CD4-positive, alpha-beta T cell treated with Interleukin-12 subunit alpha and Interleukin-12 subunit beta, for 1 hour (primary cell): ENCODE results near the gene MICALL2.

Experiments used
- DNase-seq: peaks from one replicate; pipeline ENCODE4 v3.0.0-alpha.2; 2020

Gene MICALL2

DNA sequence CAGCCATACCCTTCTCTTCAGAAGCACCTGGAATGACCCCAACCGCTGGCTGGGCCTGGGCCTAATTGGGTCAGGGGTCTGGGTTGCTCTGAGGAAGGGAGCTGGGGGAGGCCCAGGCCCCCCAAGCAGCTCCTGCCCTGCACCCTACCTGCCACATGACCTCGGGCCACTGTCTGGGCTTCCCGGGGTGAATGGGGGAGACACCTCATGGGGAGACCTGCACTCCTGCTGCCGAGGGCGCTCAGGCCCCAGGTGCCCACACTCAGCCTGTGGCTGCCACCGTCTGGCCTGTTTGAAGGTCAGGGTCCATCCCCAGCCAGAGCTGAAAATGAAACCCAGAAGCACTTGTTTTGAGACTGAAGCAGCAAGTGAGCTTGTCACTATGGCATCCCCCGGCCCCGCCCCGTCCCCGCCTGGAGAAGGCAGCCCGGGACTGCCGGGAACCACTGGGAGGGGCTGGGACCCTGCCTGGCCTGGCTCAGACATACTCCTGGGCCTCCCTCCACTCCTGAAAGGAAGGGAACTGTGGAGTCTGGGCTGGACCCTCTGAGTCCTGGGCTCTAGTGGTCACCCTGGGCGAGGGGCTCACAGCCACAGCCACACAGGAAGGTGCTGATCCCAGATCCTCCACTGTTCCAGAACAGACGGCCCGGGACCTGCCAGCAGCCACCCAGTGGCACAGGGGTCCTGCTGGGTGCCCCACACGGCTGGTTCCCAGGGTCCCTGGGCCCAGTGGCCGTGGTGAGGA lies 7.4 kb upstream of the MICALL2 start:
- no peak for DNase-seq

DNA sequence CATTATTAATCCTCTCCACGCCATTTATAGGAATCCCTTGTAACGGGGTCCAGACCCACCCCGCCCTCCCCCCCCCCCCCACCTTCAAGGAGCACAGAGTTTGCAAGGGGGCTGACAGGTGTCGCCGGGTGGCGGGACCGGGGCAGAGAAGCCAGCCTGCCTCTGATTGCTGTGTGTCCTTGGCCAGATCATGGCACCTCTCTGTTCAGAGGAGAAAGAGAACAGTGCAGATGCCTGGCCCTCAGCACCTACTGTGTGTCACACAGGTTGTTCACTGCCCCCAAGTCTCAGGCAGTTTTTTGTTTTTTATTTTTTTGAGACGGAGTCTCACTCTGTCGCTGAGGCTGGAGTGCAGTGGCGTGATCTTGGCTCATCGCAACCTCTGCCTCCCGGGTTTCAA lies 5.4 kb upstream of the MICALL2 start:
- DNase-seq, result no peak

DNA sequence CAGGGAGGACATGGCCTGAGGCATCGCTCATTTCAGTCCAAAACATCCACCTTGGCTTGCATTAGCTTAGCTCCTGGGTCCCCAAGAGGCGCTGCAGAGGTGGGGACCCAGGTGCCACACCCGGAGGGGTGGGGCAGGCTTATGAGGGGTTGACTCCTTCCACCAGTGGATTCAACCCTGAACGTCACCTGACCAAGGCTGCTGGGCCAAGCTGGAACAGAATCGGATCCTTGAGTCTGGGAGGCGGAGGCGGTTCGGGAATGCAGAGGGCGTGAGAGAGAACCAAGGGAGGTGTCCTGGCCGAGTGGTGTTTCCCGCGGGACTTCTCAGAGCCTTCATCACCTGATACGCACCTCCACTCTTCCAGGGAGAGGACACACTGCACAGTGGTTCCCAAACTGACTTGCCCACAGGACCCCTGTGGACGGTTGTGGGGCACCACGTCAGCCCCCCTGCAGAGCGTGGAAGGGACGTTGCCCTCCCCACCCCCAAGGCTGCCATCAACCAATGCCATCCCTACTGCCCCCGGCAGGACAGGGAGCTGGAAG lies 4.5 kb upstream of the MICALL2 start:
- DNase-seq, result no peak

DNA sequence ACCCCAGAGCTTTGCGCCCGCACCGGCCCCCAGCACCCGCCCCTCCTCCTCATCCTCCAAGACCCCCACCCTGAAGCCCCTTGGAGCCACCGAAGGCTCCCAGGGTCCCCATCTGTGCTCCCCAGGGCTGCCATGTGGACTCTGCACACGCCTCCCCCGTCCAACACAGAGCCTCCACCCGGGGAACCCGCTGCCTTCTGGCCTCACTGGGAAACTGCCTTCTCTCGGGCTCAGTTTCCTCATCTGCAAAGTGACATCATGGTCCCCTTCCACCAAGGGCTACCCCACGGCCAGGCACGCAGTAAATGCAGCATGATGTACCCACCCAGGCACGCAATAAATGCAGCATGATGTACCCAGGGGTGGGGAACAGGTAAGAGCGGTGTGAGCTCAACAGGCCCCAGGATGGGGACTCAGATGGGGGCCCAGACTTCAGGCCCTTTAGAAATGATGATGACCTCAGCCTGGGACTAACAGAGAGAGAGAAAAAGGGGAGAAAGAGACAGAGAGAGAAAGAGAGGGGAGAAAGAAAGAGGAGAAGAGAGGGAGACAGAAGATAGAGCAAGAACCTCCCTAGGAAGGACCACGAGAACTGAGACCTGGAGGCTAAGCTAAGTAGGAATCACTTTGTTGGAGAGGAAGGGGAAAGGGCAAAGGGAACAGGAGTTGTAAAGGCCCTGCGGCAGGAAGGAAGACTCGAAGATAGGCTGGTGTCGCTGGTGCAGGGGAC lies 2.5 kb upstream of the MICALL2 start:
- no peak for DNase-seq

DNA sequence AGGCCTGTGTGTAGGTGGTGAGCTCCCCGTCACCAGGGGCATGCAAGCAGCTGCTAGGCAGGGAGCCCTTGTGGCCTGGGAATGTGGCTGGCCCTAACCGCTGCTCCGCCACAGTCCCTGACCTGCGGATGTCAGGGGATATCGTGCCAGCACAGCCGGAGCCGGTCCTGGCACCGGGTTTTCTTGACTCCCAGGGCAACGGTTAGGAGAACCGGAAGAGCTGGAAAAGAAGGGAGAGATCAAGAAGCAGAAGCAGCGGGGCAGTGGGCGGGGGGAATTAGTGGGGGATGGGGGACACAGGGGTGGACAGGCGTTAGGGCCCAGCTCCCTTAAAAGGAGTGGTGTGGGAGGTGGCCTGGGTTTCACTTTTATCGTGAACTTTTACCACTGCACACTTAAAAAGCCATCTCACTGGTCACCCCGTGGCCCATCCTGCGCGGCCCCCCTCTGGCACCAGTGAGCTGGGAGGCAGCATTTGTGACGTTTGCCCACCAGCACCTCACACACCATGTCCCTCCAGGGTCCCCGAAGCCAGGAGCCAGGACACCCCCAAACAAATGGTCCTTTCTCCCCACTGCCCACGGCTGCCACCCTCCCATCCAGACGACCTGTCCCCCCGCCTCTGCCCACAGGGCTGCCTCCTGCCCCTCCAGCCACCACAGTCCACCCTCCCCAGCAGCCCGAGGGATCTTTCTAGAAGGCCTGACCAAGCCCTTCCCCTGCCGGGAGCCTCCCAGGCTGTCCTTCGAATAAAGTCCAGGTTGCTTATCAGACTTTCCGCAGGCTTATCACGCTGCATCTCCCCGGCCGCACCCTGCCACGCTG lies 1.8 kb upstream of the MICALL2 start:
- no peak for DNase-seq

DNA sequence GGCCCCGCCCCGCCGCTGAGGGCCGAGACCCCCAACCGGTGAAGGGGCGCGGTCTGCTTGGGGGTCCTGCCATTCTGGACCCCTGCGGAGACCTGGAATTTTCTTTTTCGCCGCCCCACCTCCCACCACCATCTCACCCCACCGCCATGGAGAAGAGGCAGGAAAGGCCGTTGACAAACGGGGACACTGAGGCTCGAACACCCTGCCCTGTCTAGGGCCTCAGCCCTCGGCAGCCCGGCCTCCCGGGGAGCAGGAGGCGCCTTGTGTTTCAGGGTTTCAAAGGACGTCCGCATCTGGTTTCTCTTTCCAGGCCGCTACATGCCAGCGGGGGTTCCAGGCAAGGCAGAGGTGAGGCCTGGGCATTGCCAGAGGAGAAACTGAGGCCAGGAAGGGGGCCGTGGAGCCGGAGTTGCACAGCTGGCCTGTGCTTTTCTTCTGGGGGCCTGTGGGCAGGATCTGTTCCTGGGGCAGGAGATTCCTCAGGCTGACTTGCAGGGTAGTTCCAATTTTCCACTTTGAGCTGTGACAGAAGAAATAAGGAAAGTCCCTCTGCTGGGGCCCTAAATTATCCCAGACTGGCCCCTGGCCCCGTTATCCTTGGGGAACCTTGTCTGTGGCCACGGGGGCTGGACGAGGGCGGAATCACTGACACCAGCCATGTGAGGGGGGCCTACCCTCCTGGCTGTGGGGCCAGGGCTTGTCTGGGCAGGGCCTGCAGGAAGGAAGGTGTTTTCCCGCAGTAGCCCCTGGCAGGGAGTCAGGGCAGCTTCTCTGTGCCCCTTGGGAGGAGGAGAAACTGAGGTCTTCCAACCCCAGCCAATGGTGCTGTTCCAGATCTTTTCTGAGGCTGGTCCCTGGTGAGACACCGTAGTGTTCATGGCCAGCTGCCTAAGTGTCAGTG lies 900 bp upstream of the MICALL2 start:
- DNase-seq, result no peak

DNA sequence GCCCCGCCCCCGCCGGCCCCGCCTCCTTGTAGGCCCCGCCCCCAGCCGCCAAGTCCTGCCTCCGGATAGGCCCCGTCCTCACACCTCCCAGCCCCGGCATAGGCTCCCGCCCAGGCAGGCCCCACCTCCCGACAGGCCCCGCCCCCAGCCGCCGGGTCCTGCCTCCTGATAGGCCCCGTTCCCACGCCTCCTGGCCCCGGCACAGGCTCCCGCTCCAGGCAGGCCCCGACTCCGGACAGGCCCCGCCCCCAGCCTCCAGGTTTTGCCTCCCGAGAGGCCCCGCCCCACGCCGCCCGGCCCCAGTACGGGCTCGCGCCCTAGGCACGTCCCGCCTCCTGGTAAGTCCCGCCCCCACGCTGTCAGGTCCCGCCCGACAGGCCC lies 232 bp upstream of the MICALL2 start:
- DNase-seq, result peak; percentile 98

DNA sequence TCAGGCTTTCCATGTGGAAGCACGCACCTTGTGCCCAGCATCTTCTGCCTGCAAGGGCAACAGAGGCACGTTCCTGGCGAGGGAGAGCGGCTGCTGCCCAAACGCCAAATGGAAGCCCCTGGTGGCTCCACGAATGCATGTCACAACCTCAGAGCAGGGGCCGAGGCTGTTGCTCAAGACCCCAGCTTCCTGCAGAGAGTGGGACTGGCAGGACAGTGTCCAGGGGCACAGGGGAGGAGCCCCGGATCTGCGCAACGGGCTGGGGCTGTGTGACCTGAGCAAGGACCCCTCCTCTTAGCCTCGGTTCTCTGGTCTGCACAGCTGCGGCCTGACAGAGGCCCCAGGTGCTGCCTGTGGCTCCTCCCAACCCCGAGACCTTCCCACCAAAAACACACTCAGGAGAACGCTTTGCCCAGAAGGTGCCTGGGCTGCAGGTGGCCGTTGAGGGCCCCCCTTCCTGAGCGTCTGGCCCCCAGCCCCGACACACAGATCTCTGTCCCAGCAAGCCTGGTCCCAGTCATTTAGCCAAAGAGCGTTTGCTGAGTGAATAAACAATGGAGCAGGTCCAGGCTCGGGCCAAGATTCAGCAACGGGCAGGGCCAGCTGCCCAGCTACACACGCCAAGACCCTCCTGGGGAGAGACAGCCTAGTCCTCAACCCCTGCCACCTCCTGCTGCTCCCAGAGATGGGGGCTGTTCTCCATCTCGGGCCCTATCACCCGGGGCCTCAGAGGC lies 1.2 kb downstream of the MICALL2 start:
- DNase-seq, result no peak

DNA sequence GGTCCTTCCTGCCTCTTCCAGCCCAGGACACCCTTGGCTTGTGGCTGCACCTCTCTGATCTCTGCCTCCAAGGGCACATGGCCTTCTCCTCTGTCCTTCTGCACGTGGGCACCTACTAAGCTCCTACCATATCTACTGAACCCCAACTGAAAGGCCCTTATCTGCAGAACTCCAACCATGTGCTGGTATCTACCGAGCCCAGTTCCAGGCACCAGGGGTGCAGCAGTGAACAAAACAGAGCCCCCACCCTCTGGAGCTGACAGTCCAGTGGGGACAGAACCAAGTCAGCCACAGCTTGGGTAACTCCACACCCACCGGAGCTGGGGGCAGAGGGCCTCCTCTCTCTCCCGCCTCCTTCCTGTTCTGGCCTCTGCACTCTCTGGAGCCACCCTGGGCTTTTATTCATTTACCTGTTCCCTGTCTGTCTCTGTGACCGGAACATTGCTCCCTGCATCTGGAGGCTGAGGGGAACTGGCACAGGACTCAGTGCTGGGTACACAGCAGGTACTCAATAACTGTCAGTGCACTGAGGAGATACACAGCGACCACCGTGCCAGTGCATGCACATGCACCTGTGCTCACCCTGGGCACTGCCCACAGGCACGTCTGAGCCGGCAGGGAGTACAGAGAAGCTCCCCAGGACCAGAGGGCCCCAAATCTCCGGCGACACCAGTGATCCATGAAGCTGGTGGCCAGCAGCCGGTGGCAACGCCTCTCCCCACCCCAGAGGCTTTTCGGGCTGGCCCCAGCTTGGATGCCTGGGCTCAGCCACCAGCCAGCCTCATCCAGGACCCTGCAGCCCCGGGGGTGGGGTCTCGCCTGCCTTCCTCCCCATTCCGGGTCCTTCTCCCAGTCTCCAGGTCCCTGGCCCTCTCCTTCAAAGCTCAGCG lies 2.0 kb downstream of the MICALL2 start:
- DNase-seq, result no peak

DNA sequence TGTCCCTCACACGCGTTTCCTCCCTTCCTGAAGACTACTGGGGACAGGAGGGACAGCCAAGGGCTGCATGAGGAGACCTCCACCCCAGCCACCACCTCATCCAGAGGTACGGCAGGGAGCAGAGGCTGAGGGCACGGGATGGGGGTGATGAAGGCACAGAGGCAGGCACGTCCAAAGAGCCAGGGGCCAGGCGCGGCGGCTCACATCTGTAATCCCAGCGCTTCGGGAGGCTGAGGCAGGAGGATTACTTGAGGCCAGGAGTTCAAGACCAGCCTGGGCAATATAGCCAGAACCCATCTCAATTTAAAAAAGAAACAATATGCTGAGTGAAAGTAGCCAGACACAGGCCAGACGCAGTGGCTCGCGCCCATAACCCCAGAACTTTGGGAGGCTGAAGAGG lies 3.3 kb downstream of the MICALL2 start:
- no peak for DNase-seq

DNA sequence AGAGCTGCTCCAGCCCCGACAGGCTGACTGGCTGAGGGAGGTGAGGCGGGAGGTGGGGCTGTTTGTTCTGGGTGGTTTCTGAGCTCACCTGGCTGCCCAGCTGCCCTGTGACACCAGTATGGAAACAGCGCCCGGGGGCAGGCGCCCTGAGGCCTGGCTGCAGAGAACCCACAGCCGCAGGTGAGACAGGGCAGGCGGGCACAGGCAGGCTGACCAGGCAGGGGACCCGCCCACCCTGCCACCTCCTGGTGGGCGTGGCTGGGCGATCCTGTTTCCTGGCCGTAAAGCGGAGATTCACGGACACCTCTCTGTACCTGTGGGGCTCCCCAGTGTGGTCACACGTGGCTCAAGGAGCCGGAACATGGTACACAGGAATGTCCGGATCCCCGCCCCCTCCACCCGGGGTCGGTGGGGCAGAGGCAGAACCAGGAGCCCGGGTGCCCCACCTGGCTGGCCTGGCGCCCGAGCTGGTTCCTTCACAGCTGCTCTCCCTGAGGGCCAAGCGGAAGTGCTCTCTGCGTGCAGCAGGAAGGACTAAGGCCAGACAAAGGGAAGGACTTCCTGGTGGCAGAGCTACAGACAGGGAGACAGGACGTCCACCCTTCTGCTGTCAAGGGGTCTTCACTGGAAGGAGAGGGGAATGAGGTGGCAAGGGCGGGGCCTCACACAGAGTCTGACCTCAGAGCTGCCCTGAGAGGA lies 3.9 kb downstream of the MICALL2 start:
- DNase-seq, result no peak

DNA sequence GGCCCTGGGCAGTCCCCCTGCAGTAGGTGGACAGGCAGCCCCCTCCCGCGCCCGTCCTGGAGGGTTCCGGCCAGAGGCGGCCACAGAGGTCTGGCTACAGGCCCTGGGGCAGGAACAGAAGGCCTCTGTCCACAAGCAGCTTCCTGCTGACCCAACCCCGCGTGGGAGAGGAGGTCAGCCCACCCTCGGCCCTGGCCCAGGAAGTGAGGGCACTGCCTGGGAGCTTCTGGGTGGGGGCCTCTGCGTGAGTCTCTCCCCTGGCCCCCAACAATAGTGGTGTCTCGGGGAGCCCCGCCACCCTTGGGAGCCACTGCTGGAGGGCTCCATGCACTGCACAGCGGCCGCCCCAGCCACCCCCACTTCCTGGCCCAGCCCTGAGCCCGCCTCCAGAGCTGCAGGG lies 4.7 kb downstream of the MICALL2 start:
- no peak for DNase-seq

DNA sequence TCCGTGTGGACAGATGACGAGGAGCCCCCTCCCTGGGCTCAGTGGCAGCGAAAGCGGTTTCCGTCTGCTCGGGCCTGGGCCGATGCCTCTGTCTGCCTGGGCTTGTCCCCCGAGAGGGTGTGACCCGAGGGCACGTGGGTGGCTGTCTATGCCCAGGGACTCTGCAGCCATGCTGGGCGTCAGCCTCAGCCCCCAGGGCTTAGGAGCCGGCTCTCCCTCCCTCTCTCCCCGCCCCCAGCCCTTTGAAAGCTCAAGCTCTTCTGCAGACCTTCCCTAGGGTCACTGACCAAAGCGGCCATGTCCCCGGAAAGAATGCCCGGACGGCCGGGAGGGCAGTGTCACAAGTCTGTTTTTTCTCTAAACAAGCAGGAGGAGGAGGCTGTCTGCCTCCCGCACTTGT lies 7.1 kb downstream of the MICALL2 start:
- no peak for DNase-seq

DNA sequence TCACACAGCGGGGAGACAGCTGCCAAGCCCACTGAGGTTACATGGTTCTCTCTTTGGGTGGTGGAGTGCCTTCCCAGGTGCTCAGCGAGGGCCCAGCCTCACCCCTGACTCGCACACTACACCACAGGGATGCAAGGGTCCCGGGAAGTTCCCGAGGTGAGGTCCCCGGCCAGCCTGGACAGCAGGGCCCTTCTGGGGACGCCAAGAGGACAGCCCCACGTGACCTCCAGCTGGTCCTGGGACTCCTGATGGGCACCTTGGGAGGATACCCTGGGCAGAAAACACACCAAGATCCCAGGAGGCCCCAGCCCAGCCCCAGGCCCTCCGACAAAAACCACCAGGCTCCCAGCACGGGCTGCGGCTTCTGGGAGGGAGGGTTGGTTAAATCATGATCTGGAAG lies 8.3 kb downstream of the MICALL2 start:
- DNase-seq, result no peak

DNA sequence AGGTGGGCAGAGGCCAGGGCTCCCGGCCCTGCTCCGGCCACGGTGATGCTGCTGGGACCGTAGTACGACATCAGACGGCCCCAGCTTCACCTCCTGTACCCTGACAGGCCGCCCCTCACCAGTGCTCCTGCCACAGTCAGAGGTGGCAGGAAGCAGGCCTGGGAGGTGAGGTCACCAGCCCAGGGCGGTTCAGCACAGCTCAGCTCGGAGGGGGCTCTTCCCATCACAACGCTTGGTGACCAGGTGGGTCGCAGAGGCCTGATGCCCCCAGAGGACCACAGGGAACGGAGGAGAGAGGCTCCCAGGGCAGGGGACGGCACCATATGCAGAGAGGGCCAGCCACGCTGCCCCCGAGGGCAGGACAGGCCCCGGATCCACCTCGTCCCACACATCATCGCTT lies 8.8 kb downstream of the MICALL2 start:
- DNase-seq, result no peak

DNA sequence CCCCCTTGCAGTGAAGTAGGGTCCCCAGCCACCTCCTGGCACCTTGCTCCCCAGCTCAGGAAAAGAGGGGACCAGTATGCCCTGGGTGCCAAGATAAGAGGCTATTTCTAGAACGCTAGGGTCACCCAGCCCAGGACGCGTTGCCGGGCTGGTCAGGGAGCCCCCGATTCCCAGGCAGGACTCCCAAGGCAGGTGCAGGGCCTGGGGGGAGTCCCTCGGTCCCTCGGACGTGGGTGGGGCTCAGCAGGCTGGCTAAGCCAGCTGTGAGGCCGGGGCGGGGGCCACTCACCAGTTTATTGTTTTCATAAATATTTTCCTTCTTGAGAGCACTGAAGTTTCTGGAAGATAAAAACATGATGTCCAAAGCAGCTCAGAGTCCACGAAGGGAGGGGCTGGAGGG lies 9.3 kb downstream of the MICALL2 start:
- DNase-seq, result no peak

DNA sequence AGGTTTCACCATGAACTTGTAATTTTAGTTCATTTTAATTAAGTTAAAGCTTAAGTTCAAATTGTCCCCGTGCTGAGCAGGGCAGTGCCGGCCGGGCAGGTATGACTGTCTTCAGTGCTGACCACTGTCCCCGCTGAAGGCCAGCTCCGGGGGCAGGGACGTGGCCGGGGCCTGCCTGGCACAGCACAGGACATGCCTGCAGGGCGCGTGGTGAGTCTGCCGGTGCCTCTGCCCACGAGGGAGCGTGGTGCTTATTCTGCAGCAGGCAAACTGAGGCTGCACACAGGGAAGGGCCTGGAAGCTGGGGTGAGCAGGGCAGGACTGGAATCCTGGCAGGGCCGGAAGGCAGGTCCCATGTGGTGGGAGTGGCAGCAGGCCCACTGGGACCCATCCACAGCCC lies 9.8 kb downstream of the MICALL2 start:
- no peak for DNase-seq

DNA sequence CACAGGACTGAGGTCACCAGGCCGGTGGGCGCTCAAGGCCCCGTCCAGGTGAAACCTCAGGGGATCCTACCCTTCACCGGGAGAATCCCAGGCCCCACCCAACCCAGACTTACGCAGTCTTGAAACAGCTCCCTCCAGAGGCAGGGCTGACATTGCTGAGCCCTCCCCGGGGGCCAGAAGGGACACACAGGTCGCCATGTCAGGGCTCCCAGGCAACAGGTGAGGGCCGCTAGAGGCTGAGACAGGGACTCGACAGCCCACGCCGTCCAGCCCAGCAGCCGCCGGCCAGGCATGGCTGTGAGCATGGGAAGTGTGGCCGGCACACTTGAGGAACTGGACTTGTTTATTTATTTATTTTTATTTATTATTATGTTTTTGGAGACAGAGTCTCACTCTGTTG lies 10.3 kb downstream of the MICALL2 start:
- DNase-seq, result no peak

DNA sequence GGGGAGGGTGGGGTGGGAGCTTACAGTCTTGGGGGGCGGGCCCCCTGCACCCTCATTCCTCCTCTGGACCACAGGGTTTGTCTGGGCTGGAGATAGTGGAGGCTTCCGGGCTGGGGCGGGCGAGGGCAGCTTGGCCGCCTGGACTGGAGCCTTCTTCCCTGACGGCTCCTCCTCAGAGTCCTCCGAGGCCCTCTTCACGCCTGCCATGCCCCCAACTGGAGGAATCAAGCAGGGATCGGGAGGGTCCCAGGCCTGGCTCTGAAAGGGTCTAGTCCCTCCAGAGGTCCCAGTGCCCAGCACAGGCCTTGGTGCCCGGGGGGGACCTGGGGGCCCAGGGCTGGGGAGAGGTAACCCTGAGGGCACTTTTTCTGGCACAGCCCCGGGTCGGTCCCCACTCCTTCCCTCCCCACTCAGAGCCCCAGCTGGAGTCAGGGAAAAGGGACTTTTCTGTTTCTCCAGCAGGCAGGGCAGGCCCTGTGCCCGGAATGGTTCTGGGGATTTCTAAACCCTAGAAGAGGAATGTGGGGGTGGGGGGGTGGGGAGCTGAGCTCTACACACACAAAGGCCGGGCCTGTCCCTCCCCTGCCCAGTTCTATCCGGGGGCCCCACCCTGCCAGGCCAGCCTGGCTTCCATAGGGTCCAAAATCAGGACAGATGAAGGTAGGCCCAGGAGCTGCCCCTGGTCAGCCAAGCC lies 11.6 kb downstream of the MICALL2 start:
- DNase-seq, result no peak
